Type B pancreatic cell (in vitro differentiated cells): Measurements from ENCODE around the gene EFCAB6. TPM values are rescaled to one million over a fixed set of nuclear protein-coding genes. Genes with fewer than 3 reads are reported as not detected.

ENCODE experiments used
- DNase-seq: peaks from one replicate; pipeline ENCODE4 v3.0.0; 2021; ENCODE audit warnings: mixed read lengths; ENCODE audit not compliant: unreplicated experiment; ENCODE audit errors: extremely low spot score
- H3K27ac Mint-ChIP-seq: 2 replicates; pipeline ENCODE4 v1.8.0; 2021; ENCODE audit warnings: mild to moderate bottlenecking, mixed read lengths
- H3K27me3 Mint-ChIP-seq: 2 replicates; pipeline ENCODE4 v1.8.0; 2021; ENCODE audit warnings: mixed read lengths
- H3K36me3 Mint-ChIP-seq: 2 replicates; pipeline ENCODE4 v1.8.0; 2021; ENCODE audit warnings: mixed read lengths
- H3K4me1 Mint-ChIP-seq: one replicate; pipeline ENCODE4 v1.8.0; 2021; ENCODE audit warnings: mixed read lengths; ENCODE audit not compliant: unreplicated experiment
- H3K4me3 Mint-ChIP-seq: 2 replicates; pipeline ENCODE4 v1.8.0; 2021; ENCODE audit warnings: mild to moderate bottlenecking, mixed read lengths
- H3K9me3 Mint-ChIP-seq: 2 replicates; pipeline ENCODE4 v1.8.0; 2021; ENCODE audit warnings: mixed read lengths
- CTCF ChIP-seq: fragments of 200-600 bp; sonication (generic); conservative IDR thresholded peaks from 2 replicates; pipeline ENCODE4 v1.5.0; 2021; ENCODE audit warnings: antibody characterized with exemption, mild to moderate bottlenecking
- total RNA-seq: library from RNA; stranded (reverse); gene quantifications from 2 replicates; pipeline ENCODE4 v1.2.1, GENCODE V29; 2021; ENCODE audit warnings: low replicate concordance

Gene EFCAB6
- total RNA-seq, 1 donor from 2014 or later: 5.3 TPM

DNA sequence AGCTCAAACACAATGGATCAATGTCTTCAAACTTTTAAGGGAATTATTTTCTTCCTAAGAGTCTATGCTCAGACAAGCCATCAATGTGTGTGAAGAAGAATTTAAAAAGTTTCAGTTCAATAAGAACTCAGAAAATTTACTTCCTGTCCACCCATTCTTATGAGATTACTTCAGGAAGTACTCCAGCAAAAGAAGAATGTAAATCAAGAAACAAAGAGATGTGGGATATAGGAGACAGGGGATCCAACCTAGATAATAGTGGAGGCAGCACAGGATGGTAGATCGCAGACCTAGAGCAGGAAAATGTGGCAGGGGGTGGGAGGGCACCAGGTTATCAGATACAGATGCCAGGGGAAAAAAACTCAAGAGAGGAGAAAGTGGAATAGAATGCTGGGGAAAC, 229.7 kb downstream of the EFCAB6 start:
- H3K36me3 Mint-ChIP-seq: peaks cover 5% of the 10 kb centered on the region
- no peaks in the 10 kb centered on the region for H3K4me1 Mint-ChIP-seq
- no peak overlapping the region for H3K4me3 Mint-ChIP-seq
- no peak overlapping the region for H3K27ac Mint-ChIP-seq
- H3K9me3 Mint-ChIP-seq: peaks cover 6% of the 10 kb centered on the region
- DNase-seq: no peak
- no peak for TF ChIP-seq CTCF
- H3K27me3 Mint-ChIP-seq: peaks cover 3% of the 10 kb centered on the region

- no peak for TF ChIP-seq CTCF
- Mint-ChIP-seq H3K36me3 (peaks cover 5% of the 10 kb centered on the region), H3K4me3 (no peak overlapping the region), H3K27ac (no peak overlapping the region), H3K4me1 (no peaks in the 10 kb centered on the region), H3K9me3 (peaks cover 5% of the 10 kb centered on the region), H3K27me3 (peaks cover 3% of the 10 kb centered on the region)
- DNase-seq: no peak
Observed at GRCh38 chr22:43580271-43580750, 231.8 kb downstream of the EFCAB6 start.

DNA sequence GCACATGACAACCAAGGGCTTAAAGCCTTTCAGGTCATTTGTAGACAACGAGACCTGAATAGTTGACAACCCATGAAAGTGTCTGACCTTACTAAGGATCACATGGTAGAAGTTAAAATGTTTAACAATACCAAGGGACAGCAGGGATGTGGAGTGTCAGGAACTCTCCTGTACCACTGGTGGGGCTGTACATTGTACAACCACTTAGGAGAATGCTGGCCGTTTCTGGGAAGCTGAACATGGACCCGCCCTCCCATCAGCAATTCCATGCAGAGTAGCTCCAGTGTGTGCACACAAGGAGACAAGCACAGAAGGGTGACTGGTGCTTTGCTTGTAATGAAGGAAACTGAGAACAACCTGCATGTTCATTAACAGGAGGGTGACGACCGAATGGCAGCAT, 237.4 kb downstream of the EFCAB6 start:
- H3K27ac Mint-ChIP-seq: no peak overlapping the region
- H3K9me3 Mint-ChIP-seq: no peaks in the 10 kb centered on the region
- no peak overlapping the region for H3K4me3 Mint-ChIP-seq
- H3K36me3 Mint-ChIP-seq: no peaks in the 10 kb centered on the region
- H3K27me3 Mint-ChIP-seq: peaks cover 13% of the 10 kb centered on the region
- DNase-seq: no peak
- TF ChIP-seq CTCF: no peak
- peaks cover 13% of the 10 kb centered on the region for H3K4me1 Mint-ChIP-seq

- Mint-ChIP-seq H3K36me3 (no peaks in the 10 kb centered on the region), H3K4me1 (peaks cover 16% of the 10 kb centered on the region), H3K27me3 (peaks cover 16% of the 10 kb centered on the region), H3K9me3 (no peaks in the 10 kb centered on the region), H3K27ac (no peak overlapping the region), H3K4me3 (no peak overlapping the region)
- no peak for TF ChIP-seq CTCF
- no peak for DNase-seq
Observed at GRCh38 chr22:43572710-43573109, 239.4 kb downstream of the EFCAB6 start.

GRCh38 chr22:43571181-43571580, 240.9 kb downstream of the EFCAB6 start:
- Mint-ChIP-seq H3K27me3 (peaks cover 20% of the 10 kb centered on the region), H3K4me3 (no peak overlapping the region), H3K27ac (no peak overlapping the region), H3K4me1 (peaks cover 21% of the 10 kb centered on the region), H3K36me3 (no peaks in the 10 kb centered on the region), H3K9me3 (no peaks in the 10 kb centered on the region)
- no peak for TF ChIP-seq CTCF
- DNase-seq: no peak

- Mint-ChIP-seq H3K4me1 (peaks cover 21% of the 10 kb centered on the region), H3K27ac (no peak overlapping the region), H3K36me3 (no peaks in the 10 kb centered on the region), H3K4me3 (no peak overlapping the region), H3K27me3 (peaks cover 20% of the 10 kb centered on the region), H3K9me3 (no peaks in the 10 kb centered on the region)
- no peak for DNase-seq
- no peak for TF ChIP-seq CTCF
Observed at GRCh38 chr22:43570531-43571165, 241.5 kb downstream of the EFCAB6 start.
